ENCODE data around the gene C1QC.
A peak's percentile ranks its signal among the peaks of the same experiment; 100 is the strongest.

The C1QC gene

DNA sequence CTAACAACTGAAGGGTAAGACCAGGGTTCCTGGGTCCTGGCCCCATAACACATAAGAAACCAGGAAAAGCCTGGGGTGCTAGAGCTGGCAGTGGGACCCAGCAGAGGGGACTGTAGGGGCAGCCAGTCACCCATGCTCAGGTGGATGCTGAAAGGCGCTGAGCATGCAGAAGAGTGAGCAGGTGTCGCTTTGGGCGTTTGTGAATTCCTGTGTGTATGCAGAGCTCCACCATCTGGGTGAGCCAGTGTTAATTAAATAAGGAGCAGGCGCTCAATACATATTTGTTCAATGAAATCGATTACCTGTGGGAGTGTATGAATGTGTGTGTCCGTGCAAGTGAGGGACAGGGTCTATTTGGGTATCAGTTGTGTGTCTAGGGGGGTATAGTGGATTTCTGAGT, 6.5 kb upstream of the C1QC start:
- Histone ChIP-seq H3K27ac (no peak overlapping the region), H3K27me3 (ENCODE audit: insufficient read depth, low read depth, severe bottlenecking) (no peaks in the 10 kb centered on the region), H3K36me3 (no peaks in the 10 kb centered on the region), H3K9me3 (ENCODE audit: severe bottlenecking) (no peaks in the 10 kb centered on the region), H3K4me3 (ENCODE audit: low read depth, low read length) (no peak overlapping the region)
- peak; percentile 52 for DNase-seq
- TF ChIP-seq, protein P1, sequence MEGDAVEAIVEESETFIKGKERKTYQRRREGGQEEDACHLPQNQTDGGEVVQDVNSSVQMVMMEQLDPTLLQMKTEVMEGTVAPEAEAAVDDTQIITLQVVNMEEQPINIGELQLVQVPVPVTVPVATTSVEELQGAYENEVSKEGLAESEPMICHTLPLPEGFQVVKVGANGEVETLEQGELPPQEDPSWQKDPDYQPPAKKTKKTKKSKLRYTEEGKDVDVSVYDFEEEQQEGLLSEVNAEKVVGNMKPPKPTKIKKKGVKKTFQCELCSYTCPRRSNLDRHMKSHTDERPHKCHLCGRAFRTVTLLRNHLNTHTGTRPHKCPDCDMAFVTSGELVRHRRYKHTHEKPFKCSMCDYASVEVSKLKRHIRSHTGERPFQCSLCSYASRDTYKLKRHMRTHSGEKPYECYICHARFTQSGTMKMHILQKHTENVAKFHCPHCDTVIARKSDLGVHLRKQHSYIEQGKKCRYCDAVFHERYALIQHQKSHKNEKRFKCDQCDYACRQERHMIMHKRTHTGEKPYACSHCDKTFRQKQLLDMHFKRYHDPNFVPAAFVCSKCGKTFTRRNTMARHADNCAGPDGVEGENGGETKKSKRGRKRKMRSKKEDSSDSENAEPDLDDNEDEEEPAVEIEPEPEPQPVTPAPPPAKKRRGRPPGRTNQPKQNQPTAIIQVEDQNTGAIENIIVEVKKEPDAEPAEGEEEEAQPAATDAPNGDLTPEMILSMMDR (IDR thresholded peaks at IDR 0.05; ENCODE audit: low read depth, low read length), result peak; percentile 30; the same call in 1 of the 2 replicates

DNA sequence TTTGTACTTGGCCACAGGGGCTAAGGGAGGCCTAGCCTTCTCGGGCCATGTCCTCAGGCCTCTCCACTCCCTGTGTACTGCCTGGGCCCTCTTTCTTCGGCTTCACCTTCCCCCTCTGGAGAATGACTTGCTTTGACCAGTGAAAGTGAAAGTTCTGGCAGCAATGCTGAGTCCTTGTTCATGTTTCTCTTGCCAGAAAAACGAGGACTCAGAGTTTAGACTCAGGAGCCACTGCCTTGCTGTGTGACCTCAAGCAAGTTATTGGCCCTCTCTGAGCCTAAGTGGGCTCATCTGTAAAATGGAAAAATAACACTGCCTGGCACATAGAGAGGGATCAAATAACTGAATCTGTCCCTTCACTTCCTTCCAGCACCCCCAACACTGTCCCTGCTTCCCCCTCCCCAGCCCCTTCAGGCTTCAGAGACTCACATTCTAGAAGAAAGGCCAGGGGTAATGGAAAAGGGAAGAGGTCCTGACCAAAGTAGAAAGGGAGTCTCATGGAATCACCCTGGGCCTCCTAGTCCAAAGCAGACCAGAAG, 5.5 kb upstream of the C1QC start:
- H3K9me3 ChIP-seq (ENCODE audit: severe bottlenecking), result no peaks in the 10 kb centered on the region
- H3K27ac ChIP-seq, result no peak overlapping the region
- DNase-seq, result no peak
- H3K27me3 ChIP-seq (ENCODE audit: insufficient read depth, low read depth, severe bottlenecking), result no peaks in the 10 kb centered on the region
- TF ChIP-seq, protein P1 (IDR thresholded peaks at IDR 0.05; ENCODE audit: low read depth, low read length), result no peak
- no peak overlapping the region for H3K4me3 ChIP-seq (ENCODE audit: low read depth, low read length)
- H3K36me3 ChIP-seq, result no peaks in the 10 kb centered on the region

GRCh38 chr1:22638476-22639234, 4.8 kb upstream of the C1QC start:
- no peak overlapping the region for H3K4me3 ChIP-seq (ENCODE audit: low read depth, low read length)
- H3K27me3 ChIP-seq (ENCODE audit: insufficient read depth, low read depth, severe bottlenecking), result no peaks in the 10 kb centered on the region
- no peaks in the 10 kb centered on the region for H3K9me3 ChIP-seq (ENCODE audit: severe bottlenecking)
- no peak for DNase-seq
- TF ChIP-seq, protein P1 (IDR thresholded peaks at IDR 0.05; ENCODE audit: low read depth, low read length), result no peak
- no peak overlapping the region; the same call in 1 of the 2 replicates for H3K27ac ChIP-seq
- H3K36me3 ChIP-seq, result no peaks in the 10 kb centered on the region

GRCh38 chr1:22639286-22639685, 4.1 kb upstream of the C1QC start:
- DNase-seq, result peak; percentile 80
- Histone ChIP-seq H3K36me3 (no peaks in the 10 kb centered on the region), H3K27ac (no peak overlapping the region; the same call in 1 of the 2 replicates), H3K9me3 (ENCODE audit: severe bottlenecking) (no peaks in the 10 kb centered on the region), H3K4me3 (ENCODE audit: low read depth, low read length) (no peak overlapping the region), H3K27me3 (ENCODE audit: insufficient read depth, low read depth, severe bottlenecking) (no peaks in the 10 kb centered on the region)
- TF ChIP-seq, protein P1 (IDR thresholded peaks at IDR 0.05; ENCODE audit: low read depth, low read length), result peak; percentile 36; the same call in 1 of the 2 replicates

- Histone ChIP-seq H3K36me3 (no peaks in the 10 kb centered on the region), H3K9me3 (ENCODE audit: severe bottlenecking) (no peaks in the 10 kb centered on the region), H3K27me3 (ENCODE audit: insufficient read depth, low read depth, severe bottlenecking) (no peaks in the 10 kb centered on the region), H3K4me3 (ENCODE audit: low read depth, low read length) (no peak overlapping the region), H3K27ac (no peak overlapping the region)
- TF ChIP-seq, protein P1 (IDR thresholded peaks at IDR 0.05; ENCODE audit: low read depth, low read length), result no peak
- no peak for DNase-seq
Measured at GRCh38 chr1:22641247-22641646, 2.2 kb upstream of the C1QC start.
